K562 (cell line): Measurements from ENCODE around the gene CKLF. TPM values are rescaled to one million over a fixed set of nuclear protein-coding genes. Genes with fewer than 3 reads are reported as not detected.

ENCODE experiments used
- ARID3A ChIP-seq: IDR thresholded peaks from 2 replicates; pipeline ENCODE4 v1.6.1; 2012; ENCODE audit warnings: low read depth, low read length, improper control_type of control experiment, borderline replicate concordance
- C11orf30 ChIP-seq: fragments of 450-650 bp; IDR thresholded peaks from 2 replicates; pipeline ENCODE4 v1.6.1; 2016; ENCODE audit warnings: low read depth, mild to moderate bottlenecking
- CBX3 ChIP-seq, 2 experiments: IDR thresholded peaks; 1 replicate in 1 of 2; 2 replicates in 1 of 2; pipeline ENCODE4 v1.6.1; 2012; ENCODE audit warnings: inconsistent platforms in 2 of 2, low read length in 2 of 2, borderline replicate concordance in 1 of 2, control low read depth in 1 of 2
- MCM3 ChIP-seq: fragments of 450-650 bp; IDR thresholded peaks from 2 replicates; pipeline ENCODE4 v1.6.1; 2016
- NFXL1 ChIP-seq: fragments of 450-650 bp; formaldehyde crosslinking; IDR thresholded peaks from 2 replicates; pipeline ENCODE4 v1.4.0; 2021; ENCODE audit warnings: mild to moderate bottlenecking
- PTBP1 ChIP-seq: fragments of 200-400 bp; formaldehyde crosslinking; IDR thresholded peaks from 2 replicates; pipeline ENCODE4 v1.6.1; 2017; ENCODE audit warnings: low read depth, low read length
- RBM22 ChIP-seq: fragments of 200-400 bp; formaldehyde crosslinking; IDR thresholded peaks from 2 replicates; pipeline ENCODE4 v1.6.1; 2018; ENCODE audit warnings: low read length, low read depth; ENCODE audit not compliant: poor library complexity, severe bottlenecking
- RERE ChIP-seq: sonication (generic); formaldehyde crosslinking; IDR thresholded peaks from 2 replicates; pipeline ENCODE4 v1.8.0; 2023; ENCODE audit warnings: missing genetic modification reagents, mild to moderate bottlenecking, borderline replicate concordance
- ZFP36 ChIP-seq: fragments of 150-350 bp; IDR thresholded peaks from 2 replicates; pipeline ENCODE4 v1.6.1; 2018; ENCODE audit warnings: low read length, low read depth; ENCODE audit not compliant: partially characterized antibody
- ZNF175 ChIP-seq: fragments of 200-800 bp; sonication (Bioruptor generic); IDR thresholded peaks from 2 replicates; pipeline ENCODE4 v1.6.1; 2016; ENCODE audit warnings: low read depth, mild to moderate bottlenecking, missing genetic modification characterization, missing compliant biosample characterization
- ZNF699 ChIP-seq: fragments of 250-450 bp; sonication (Bioruptor Pico); IDR thresholded peaks from 2 replicates; pipeline ENCODE4 v1.8.0; 2021; ENCODE audit warnings: mild to moderate bottlenecking, moderate library complexity; ENCODE audit not compliant: insufficient replicate concordance
- polyA plus RNA-seq, 8 experiments: library from polyadenylated mRNA; depleted of rRNA in 4 of 8; stranded (reverse) in 5 of 8; unstranded in 3 of 8; fragments of >200 nt; fragmentation: Nextera tagmentation in 2 of 8; fragmentation: Illumina TruSeq in 1 of 8; extraction: Ambion mirVana in 2 of 8; extraction: Trizol in 1 of 8; gene quantifications; 2 replicates each; pipeline versions ENCODE4 v1.2.1 to v1.2.3, GENCODE V29; 2011 to 2014; ENCODE audit warnings: inconsistent platforms in 1 of 8, missing spikeins in 1 of 8
- total RNA-seq, 7 experiments: library from RNA; depleted of rRNA in 6 of 7; stranded (reverse); fragments of >200 nt in 6 of 7; fragmentation: Illumina TruSeq in 2 of 7; extraction: Trizol in 2 of 7; gene quantifications; 2 replicates each; pipeline versions ENCODE4 v1.2.1 to v1.2.3, GENCODE V29; 2011 to 2021; ENCODE audit warnings: low replicate concordance in 1 of 7

CKLF gene
- total and polyA plus RNA-seq, 9 of the 15 experiments (the other 6 are each of a cell fraction or from before 2014, with no cell fraction given): 84.8 to 322 (median 118) TPM

- TF ChIP-seq RERE (CRISPR knock-in tag): no peak
- TF ChIP-seq ZNF175: peak; percentile 5; the same call in 1 of the 2 replicates
- no peak for TF ChIP-seq RBM22
- no peak for TF ChIP-seq MCM3
- TF ChIP-seq CBX3 (IDR thresholded peaks at IDR 0.05; ENCODE audit: borderline replicate concordance in 1 of 2, low read length in 2 of 2): no peak
- TF ChIP-seq NFXL1 (CRISPR knock-in tag): no peak
- TF ChIP-seq PTBP1: no peak
- peak; percentile 15 for TF ChIP-seq ZFP36
- TF ChIP-seq C11orf30: no peak
- TF ChIP-seq ZNF699 (CRISPR knock-in tag): no peak
- TF ChIP-seq ARID3A: no peak
- TF ChIP-seq, all 486 proteins: peak for 8
Observed at GRCh38 chr16:66517586-66518263, 34.7 kb upstream of the CKLF start (continued).
